ENCODE results near the gene DPP8. TPM values are rescaled to one million over a fixed set of nuclear protein-coding genes. Genes with fewer than 3 reads are reported as not detected.

The DPP8 gene
- total RNA-seq, 2 experiments from 2014 or later = 27.7 to 32.6 TPM

DNA sequence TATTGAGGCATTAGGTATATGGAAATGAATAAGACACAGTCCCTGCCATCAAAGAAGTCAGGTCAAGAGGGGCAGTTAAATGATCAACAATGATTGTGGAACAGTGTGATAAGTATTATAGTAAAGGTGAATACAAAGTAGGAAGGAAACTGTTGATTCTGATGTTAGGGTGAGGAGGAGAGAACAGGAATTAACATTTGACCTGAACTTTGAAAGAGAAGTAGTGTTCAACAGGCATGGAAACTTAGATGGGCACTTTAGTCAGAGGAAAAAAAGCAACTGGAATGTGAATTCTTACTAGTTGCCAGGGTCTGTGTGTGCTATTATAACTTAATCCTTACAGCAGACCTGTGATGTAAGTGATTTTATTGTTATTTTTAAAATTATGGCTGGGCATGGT, 30.4 kb upstream of the DPP8 start:
- ChIA-PET CTCF (no interaction called here), POLR2A (no interaction called here)
- Mint-ChIP-seq H3K36me3 (ENCODE audit: low read depth) (peaks cover 13% of the 10 kb centered on the region), H3K27ac (no peak overlapping the region), H3K4me1 (ENCODE audit: low read depth) (peaks cover 25% of the 10 kb centered on the region), H3K27me3 (no peaks in the 10 kb centered on the region), H3K9me3 (peaks cover 2% of the 10 kb centered on the region), H3K4me3 (no peak overlapping the region)
- TF ChIP-seq, protein P1, sequence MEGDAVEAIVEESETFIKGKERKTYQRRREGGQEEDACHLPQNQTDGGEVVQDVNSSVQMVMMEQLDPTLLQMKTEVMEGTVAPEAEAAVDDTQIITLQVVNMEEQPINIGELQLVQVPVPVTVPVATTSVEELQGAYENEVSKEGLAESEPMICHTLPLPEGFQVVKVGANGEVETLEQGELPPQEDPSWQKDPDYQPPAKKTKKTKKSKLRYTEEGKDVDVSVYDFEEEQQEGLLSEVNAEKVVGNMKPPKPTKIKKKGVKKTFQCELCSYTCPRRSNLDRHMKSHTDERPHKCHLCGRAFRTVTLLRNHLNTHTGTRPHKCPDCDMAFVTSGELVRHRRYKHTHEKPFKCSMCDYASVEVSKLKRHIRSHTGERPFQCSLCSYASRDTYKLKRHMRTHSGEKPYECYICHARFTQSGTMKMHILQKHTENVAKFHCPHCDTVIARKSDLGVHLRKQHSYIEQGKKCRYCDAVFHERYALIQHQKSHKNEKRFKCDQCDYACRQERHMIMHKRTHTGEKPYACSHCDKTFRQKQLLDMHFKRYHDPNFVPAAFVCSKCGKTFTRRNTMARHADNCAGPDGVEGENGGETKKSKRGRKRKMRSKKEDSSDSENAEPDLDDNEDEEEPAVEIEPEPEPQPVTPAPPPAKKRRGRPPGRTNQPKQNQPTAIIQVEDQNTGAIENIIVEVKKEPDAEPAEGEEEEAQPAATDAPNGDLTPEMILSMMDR (IDR thresholded peaks at IDR 0.05) = no peak
- no peak for ATAC-seq
- intact Hi-C loops (cut with micrococcal nuclease) = no loop called here
- no peak for DNase-seq

DNA sequence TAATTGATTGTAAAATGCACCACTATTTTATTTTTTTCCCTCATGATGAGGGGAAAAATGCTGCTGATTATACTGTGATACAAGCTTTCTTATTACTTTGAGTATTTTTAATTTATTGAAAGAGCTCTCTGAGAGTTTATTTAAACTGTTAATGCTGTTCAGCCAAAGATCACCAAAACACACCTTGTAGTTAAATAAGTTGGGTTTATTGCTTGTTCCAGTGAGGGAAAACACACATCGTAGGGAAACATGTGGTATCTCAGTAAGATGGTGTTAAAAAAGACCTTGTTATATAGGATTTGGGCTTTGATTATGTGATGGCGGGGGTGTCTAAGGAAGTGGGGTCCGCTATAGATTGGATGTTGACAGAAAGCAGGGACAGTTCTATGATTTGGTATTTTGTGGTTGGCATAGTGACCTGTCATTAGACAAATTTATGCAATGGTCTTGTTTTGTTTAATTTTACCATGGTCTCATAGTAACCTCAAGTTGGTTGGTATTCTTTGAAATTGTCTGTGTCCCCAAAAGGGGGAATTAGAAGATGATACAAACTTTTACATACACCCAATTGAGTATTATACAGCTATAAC, 23.8 kb upstream of the DPP8 start:
- H3K27ac Mint-ChIP-seq = no peak overlapping the region
- peaks cover 21% of the 10 kb centered on the region for H3K4me1 Mint-ChIP-seq (ENCODE audit: low read depth)
- no peak overlapping the region for H3K4me3 Mint-ChIP-seq
- ATAC-seq = no peak
- TF ChIP-seq, protein P1 (IDR thresholded peaks at IDR 0.05) = no peak
- no peaks in the 10 kb centered on the region for H3K27me3 Mint-ChIP-seq
- intact Hi-C loops (cut with micrococcal nuclease) = no loop called here
- H3K36me3 Mint-ChIP-seq (ENCODE audit: low read depth) = peaks cover 8% of the 10 kb centered on the region
- CTCF ChIA-PET = interaction anchor here (1.0 kb wide), 1 partner anchor 8 kb away, joined by 3 read pairs; no protein-coding TSS in a partner anchor
- no peak for DNase-seq
- H3K9me3 Mint-ChIP-seq = no peaks in the 10 kb centered on the region
- POLR2A ChIA-PET = no interaction called here

DNA sequence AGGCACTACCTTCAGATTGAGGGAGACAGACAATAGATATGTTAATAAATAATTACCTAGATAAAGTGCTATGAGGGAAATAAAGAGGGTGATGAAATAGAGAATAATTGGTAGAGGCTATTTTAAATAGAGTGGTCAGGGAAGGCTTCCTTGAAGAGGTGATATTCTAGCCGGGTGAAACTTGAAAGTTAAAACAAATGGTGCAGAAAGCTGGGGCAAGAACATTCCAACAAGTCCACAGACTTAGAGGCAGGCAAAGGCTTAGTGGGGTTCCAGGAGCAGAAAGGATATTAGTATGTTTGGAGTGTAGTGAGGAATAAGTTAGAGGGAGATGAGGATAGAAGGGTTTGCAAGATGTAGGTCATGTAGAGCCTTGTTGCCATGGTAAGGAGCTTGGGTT, 22.8 kb upstream of the DPP8 start:
- no peak overlapping the region for H3K27ac Mint-ChIP-seq
- H3K36me3 Mint-ChIP-seq (ENCODE audit: low read depth) = peaks cover 10% of the 10 kb centered on the region
- H3K4me3 Mint-ChIP-seq = no peak overlapping the region
- intact Hi-C loops (cut with micrococcal nuclease) = no loop called here
- no peaks in the 10 kb centered on the region for H3K9me3 Mint-ChIP-seq
- TF ChIP-seq, protein P1 (IDR thresholded peaks at IDR 0.05) = no peak
- POLR2A ChIA-PET = no interaction called here
- peaks cover 19% of the 10 kb centered on the region for H3K4me1 Mint-ChIP-seq (ENCODE audit: low read depth)
- ATAC-seq (no peak), DNase-seq (no peak)
- H3K27me3 Mint-ChIP-seq = no peaks in the 10 kb centered on the region
- CTCF ChIA-PET = interaction anchor here (1.0 to 1.9 kb wide), 2 partner anchors 9 to 22 kb away, joined by 3 to 7 read pairs; no protein-coding TSS in a partner anchor

DNA sequence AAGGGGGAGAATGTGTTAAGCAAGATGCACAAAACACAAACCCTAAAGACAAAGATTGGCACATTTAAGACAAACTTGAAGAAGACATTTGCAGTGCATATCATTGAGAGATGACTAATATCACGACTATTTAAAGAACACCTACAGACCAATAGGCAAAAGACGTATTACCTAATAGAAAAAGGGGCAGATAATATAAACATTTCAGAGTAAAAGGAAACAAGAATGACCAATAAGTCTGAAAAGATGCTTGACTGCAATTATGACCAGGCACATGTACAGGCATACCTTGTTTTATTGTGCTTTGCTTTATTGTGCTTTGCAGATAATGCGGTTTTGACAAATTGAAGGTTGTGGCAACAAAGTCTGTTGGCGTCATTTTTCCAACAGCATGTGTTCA, 17.7 kb upstream of the DPP8 start:
- Mint-ChIP-seq H3K36me3 (ENCODE audit: low read depth) (peaks cover 18% of the 10 kb centered on the region), H3K9me3 (no peaks in the 10 kb centered on the region), H3K4me3 (no peak overlapping the region), H3K27me3 (no peaks in the 10 kb centered on the region), H3K27ac (no peak overlapping the region), H3K4me1 (ENCODE audit: low read depth) (peaks cover 41% of the 10 kb centered on the region)
- ChIA-PET POLR2A (no interaction called here), CTCF (no interaction called here)
- DNase-seq (no peak), ATAC-seq (no peak)
- TF ChIP-seq, protein P1 (IDR thresholded peaks at IDR 0.05) = no peak
- intact Hi-C loops (cut with micrococcal nuclease) = no loop called here

DNA sequence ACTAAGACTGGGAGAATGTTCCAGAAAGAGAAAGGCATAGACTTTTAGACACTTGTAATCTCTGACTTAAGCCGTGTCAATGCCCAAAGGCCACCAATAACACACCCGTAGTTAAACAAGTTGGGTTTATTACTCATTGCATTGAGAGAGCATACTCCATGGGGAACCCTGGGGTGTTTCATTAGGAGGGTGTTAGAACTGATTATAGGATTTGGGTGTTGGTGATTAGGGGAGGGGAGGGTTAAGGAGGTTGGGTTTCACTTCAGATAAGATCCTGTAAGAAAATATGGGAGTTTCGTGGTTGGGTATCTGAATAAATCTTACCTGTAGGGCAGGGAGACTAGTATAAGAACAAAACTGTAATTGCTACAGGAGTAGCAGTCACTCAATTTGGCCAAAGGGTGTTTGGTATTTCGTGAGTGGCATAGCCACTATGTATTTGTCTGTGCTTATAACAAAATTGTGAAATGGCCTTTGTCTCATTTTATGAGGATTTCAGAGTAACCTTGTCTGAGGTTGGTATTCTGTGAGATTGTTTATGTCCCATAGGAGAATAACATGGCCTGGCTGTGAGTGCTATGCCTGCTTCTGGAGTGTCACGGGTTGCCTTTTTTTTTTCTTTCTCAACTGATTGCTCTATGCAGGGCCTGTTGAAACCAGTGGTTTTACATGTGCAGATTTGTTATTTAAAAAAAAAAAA, 15.7 kb upstream of the DPP8 start:
- intact Hi-C loops (cut with micrococcal nuclease) = no loop called here
- Mint-ChIP-seq H3K4me3 (no peak overlapping the region), H3K9me3 (no peaks in the 10 kb centered on the region)

More for the DNA sequence above, 15.7 kb upstream of the DPP8 start:
- ATAC-seq (no peak), DNase-seq (no peak)
- ChIA-PET POLR2A (no interaction called here), CTCF (no interaction called here)
- peaks cover 17% of the 10 kb centered on the region for H3K36me3 Mint-ChIP-seq (ENCODE audit: low read depth)
- H3K27me3 Mint-ChIP-seq = no peaks in the 10 kb centered on the region
- H3K4me1 Mint-ChIP-seq (ENCODE audit: low read depth) = peaks cover 42% of the 10 kb centered on the region
- no peak overlapping the region for H3K27ac Mint-ChIP-seq
- TF ChIP-seq, protein P1 (IDR thresholded peaks at IDR 0.05) = no peak
